HepG2 (cell line): Measurements from ENCODE around the gene STARD6. TPM values are rescaled to one million over a fixed set of nuclear protein-coding genes. Genes with fewer than 3 reads are reported as not detected.

Experiments
- ATRX ChIP-seq: sonication (generic); formaldehyde crosslinking; IDR thresholded peaks from 2 replicates; pipeline ENCODE4 v1.4.0; 2020; ENCODE audit warnings: missing genetic modification reagents, borderline replicate concordance
- BHLHE40 ChIP-seq: IDR thresholded peaks from 2 replicates; pipeline ENCODE4 v1.6.1; 2011; ENCODE audit warnings: low read length, improper control_type of control experiment
- CHD2 ChIP-seq: IDR thresholded peaks from 2 replicates; pipeline ENCODE4 v1.6.1; 2011; ENCODE audit warnings: low read depth, low read length, improper control_type of control experiment
- FIP1L1 ChIP-seq: fragments of 200-400 bp; formaldehyde crosslinking; IDR thresholded peaks from 2 replicates; pipeline ENCODE4 v1.6.1; 2018; ENCODE audit warnings: low read depth, mild to moderate bottlenecking, low read length, moderate library complexity, borderline replicate concordance; ENCODE audit not compliant: insufficient read depth
- GMEB1 ChIP-seq: sonication (generic); formaldehyde crosslinking; IDR thresholded peaks from 2 replicates; pipeline ENCODE4 v1.5.1; 2020; ENCODE audit warnings: missing genetic modification reagents, mild to moderate bottlenecking, borderline replicate concordance
- HDAC1 ChIP-seq: sonication (generic); formaldehyde crosslinking; IDR thresholded peaks from 2 replicates; pipeline ENCODE4 v1.5.1; 2020; ENCODE audit warnings: mild to moderate bottlenecking, missing genetic modification reagents
- HNF1A ChIP-seq, 2 experiments: sonication (generic) in 1 of 2; formaldehyde crosslinking in 1 of 2; IDR thresholded peaks; 2 replicates each; pipeline versions ENCODE4 v1.4.0 to v1.6.1; 2016 to 2020; ENCODE audit warnings: borderline replicate concordance in 1 of 2, low read depth in 1 of 2, mild to moderate bottlenecking in 1 of 2, missing genetic modification reagents in 1 of 2
- MIER2 ChIP-seq: IDR thresholded peaks from 2 replicates; pipeline ENCODE4 v1.6.1; 2016; ENCODE audit warnings: missing biosample characterization, missing genetic modification reagents
- RXRB ChIP-seq: IDR thresholded peaks from 2 replicates; pipeline ENCODE4 v1.6.1; 2016; ENCODE audit warnings: borderline replicate concordance, missing genetic modification reagents, missing compliant biosample characterization
- ZBTB43 ChIP-seq: sonication (generic); formaldehyde crosslinking; conservative IDR thresholded peaks from 2 replicates; pipeline ENCODE4 v1.4.0; 2020; ENCODE audit warnings: missing genetic modification reagents
- ZNF136 ChIP-seq: sonication (generic); formaldehyde crosslinking; IDR thresholded peaks from 2 replicates; pipeline ENCODE4 v1.8.1; 2022; ENCODE audit warnings: low read depth, mild to moderate bottlenecking, moderate library complexity, missing genetic modification reagents
- ZNF549 ChIP-seq: sonication (generic); formaldehyde crosslinking; IDR thresholded peaks from 2 replicates; pipeline ENCODE4 v1.5.0; 2020; ENCODE audit warnings: missing genetic modification reagents
- ZNF556 ChIP-seq: sonication (generic); formaldehyde crosslinking; IDR thresholded peaks from 2 replicates; pipeline ENCODE4 v1.4.0; 2020; ENCODE audit warnings: mild to moderate bottlenecking, missing genetic modification reagents, borderline replicate concordance
- ZNF639 ChIP-seq: conservative IDR thresholded peaks from 2 replicates; pipeline ENCODE4 v1.6.1; 2018; ENCODE audit warnings: missing genetic modification reagents
- ZNF7 ChIP-seq: IDR thresholded peaks from 2 replicates; pipeline ENCODE4 v1.6.1; 2016; ENCODE audit warnings: missing biosample characterization, missing genetic modification reagents
- ZNF788 ChIP-seq: sonication (generic); formaldehyde crosslinking; IDR thresholded peaks from 2 replicates; pipeline ENCODE4 v1.5.0; 2020; ENCODE audit warnings: mild to moderate bottlenecking, missing genetic modification reagents, borderline replicate concordance
- ZNF790 ChIP-seq: sonication (generic); formaldehyde crosslinking; IDR thresholded peaks from 2 replicates; pipeline ENCODE4 v1.8.0; 2022; ENCODE audit warnings: missing genetic modification reagents, mild to moderate bottlenecking, borderline replicate concordance
- polyA plus RNA-seq, 8 experiments: library from polyadenylated mRNA; depleted of rRNA in 3 of 8; stranded (reverse) in 7 of 8; unstranded in 1 of 8; fragments of >200 nt; fragmentation: Illumina TruSeq in 4 of 8; extraction: Trizol in 4 of 8; gene quantifications; 2 replicates each; pipeline versions ENCODE4 v1.2.1 to v1.2.3, GENCODE V29; 2011 to 2016; ENCODE audit warnings: low read depth in 4 of 8, missing spikeins in 1 of 8, mixed read lengths in 1 of 8; ENCODE audit not compliant: insufficient read depth in 1 of 8
- total RNA-seq, 5 experiments: library from RNA; depleted of rRNA; stranded (reverse); fragments of >200 nt; fragmentation: Illumina TruSeq; extraction: Trizol; gene quantifications; 2 replicates each; pipeline ENCODE4 v1.2.3, GENCODE V29; 2016; ENCODE audit warnings: low read depth in 1 of 5

Gene STARD6
- total and polyA plus RNA-seq, 2 of the 13 experiments (the other 11 are each of a cell fraction or from before 2014, with no cell fraction given) = not detected

- TF ChIP-seq BHLHE40 (peak; percentile 24; the same call in 1 of the 2 replicates), HNF1A (IDR thresholded peaks at IDR 0.05; ENCODE audit: low read depth) (no peak), HNF1A (CRISPR knock-in tag; IDR thresholded peaks at IDR 0.05; ENCODE audit: borderline replicate concordance) (no peak), ATRX (CRISPR knock-in tag) (no peak), ZNF788 (CRISPR knock-in tag) (no peak), ZNF556 (no peak), MIER2 (CRISPR knock-in tag) (no peak), FIP1L1 (no peak), GMEB1 (CRISPR knock-in tag) (no peak), ZNF639 (CRISPR knock-in tag) (no peak), ZNF136 (CRISPR knock-in tag) (no peak), ZNF549 (CRISPR knock-in tag) (no peak), ZNF7 (CRISPR knock-in tag) (no peak), ZNF790 (no peak), HDAC1 (CRISPR knock-in tag) (no peak), RXRB (peak; percentile 27; the same call in 1 of the 2 replicates), ZBTB43 (CRISPR knock-in tag) (no peak), CHD2 (no peak)
Observed at GRCh38 chr18:54388203-54389142, 30.8 kb upstream of the STARD6 start (continued).
